GM12878 (cell line): ENCODE results near the gene GNG13. TPM values are rescaled to one million over a fixed set of nuclear protein-coding genes. Genes with fewer than 3 reads are reported as not detected.

Experiments used
- ATF7 ChIP-seq: fragments of 450-650 bp; IDR thresholded peaks from 2 replicates; pipeline ENCODE4 v1.6.1; 2016; ENCODE audit warnings: low read depth, mild to moderate bottlenecking
- BMI1 ChIP-seq: fragments of 450-650 bp; IDR thresholded peaks from 2 replicates; pipeline ENCODE4 v1.6.1; 2016; ENCODE audit warnings: mild to moderate bottlenecking, moderate library complexity, borderline replicate concordance
- EZH2 ChIP-seq: IDR thresholded peaks from 2 replicates; pipeline ENCODE4 v1.6.1; 2012; ENCODE audit warnings: low read depth, mild to moderate bottlenecking, control low read depth, inconsistent platforms, low read length, borderline replicate concordance; ENCODE audit not compliant: control insufficient read depth
- IKZF1 ChIP-seq: fragments of 450-650 bp; conservative IDR thresholded peaks from 2 replicates; pipeline ENCODE4 v1.6.1; 2017; ENCODE audit warnings: antibody characterized with exemption, mild to moderate bottlenecking
- JUND ChIP-seq: IDR thresholded peaks from 2 replicates; pipeline ENCODE4 v1.6.1; 2012; ENCODE audit warnings: low read depth, mild to moderate bottlenecking, low read length, improper control_type of control experiment, moderate library complexity
- KDM1A ChIP-seq: fragments of 200-600 bp; sonication (generic); IDR thresholded peaks from 2 replicates; pipeline ENCODE4 v1.6.1; 2016; ENCODE audit warnings: borderline replicate concordance
- MXI1 ChIP-seq: fragments of 150-350 bp; IDR thresholded peaks from 2 replicates; pipeline ENCODE4 v1.6.1; 2011; ENCODE audit warnings: low read depth, mild to moderate bottlenecking, inconsistent platforms, low read length, improper control_type of control experiment
- PAX5 ChIP-seq: IDR thresholded peaks from 2 replicates; pipeline ENCODE4 v1.6.1; 2011; ENCODE audit warnings: low read depth, low read length, borderline replicate concordance
- POU2F2 ChIP-seq: IDR thresholded peaks from 3 replicates; pipeline ENCODE4 v1.6.1; 2011; ENCODE audit warnings: low read depth, mild to moderate bottlenecking, low read length, borderline replicate concordance
- RELA ChIP-seq: fragments of 450-650 bp; IDR thresholded peaks from 2 replicates; pipeline ENCODE4 v1.8.0; 2014; ENCODE audit warnings: borderline replicate concordance; ENCODE audit not compliant: partially characterized antibody
- RFX5 ChIP-seq: IDR thresholded peaks from 2 replicates; pipeline ENCODE4 v1.6.1; 2011; ENCODE audit warnings: low read depth, low read length, improper control_type of control experiment
- SREBF2 ChIP-seq: IDR thresholded peaks from 2 replicates; pipeline ENCODE4 v1.6.1; 2012; ENCODE audit warnings: mild to moderate bottlenecking, low read length
- SUZ12 ChIP-seq: fragments of 200-600 bp; sonication (generic); IDR thresholded peaks from one replicate; pipeline ENCODE4 v1.6.1; 2018; ENCODE audit warnings: antibody characterized with exemption, mild to moderate bottlenecking; ENCODE audit not compliant: unreplicated experiment
- TBL1XR1 ChIP-seq: IDR thresholded peaks from 2 replicates; pipeline ENCODE4 v1.6.1; 2012; ENCODE audit warnings: low read depth, low read length, improper control_type of control experiment
- TCF12 ChIP-seq: IDR thresholded peaks from 2 replicates; pipeline ENCODE4 v1.6.1; 2011; ENCODE audit warnings: low read depth, mild to moderate bottlenecking, low read length
- YY1 ChIP-seq: IDR thresholded peaks from 2 replicates; pipeline ENCODE4 v1.6.1; 2011; ENCODE audit warnings: low read depth, mild to moderate bottlenecking, low read length
- ZNF622 ChIP-seq: fragments of 450-650 bp; IDR thresholded peaks from 2 replicates; pipeline ENCODE4 v1.6.1; 2017; ENCODE audit warnings: mild to moderate bottlenecking, inconsistent platforms
- polyA plus RNA-seq, 11 experiments: library from polyadenylated mRNA; depleted of rRNA in 4 of 11; unstranded in 6 of 11; stranded (reverse) in 5 of 11; fragments of >200 nt; fragmentation: Nextera tagmentation in 4 of 11; fragmentation: Illumina TruSeq in 1 of 11; extraction: Ambion mirVana in 4 of 11; extraction: Trizol in 1 of 11; gene quantifications; 1 replicate in 1 of 11; 2 replicates in 10 of 11; pipeline versions ENCODE4 v1.2.1 to v1.2.3, GENCODE V29; 2011 to 2016; ENCODE audit warnings: inconsistent platforms in 2 of 11, missing spikeins in 2 of 11, low read depth in 1 of 11
- total RNA-seq, 4 experiments: library from RNA; depleted of rRNA in 3 of 4; stranded (reverse); fragments of >200 nt in 3 of 4; fragmentation: Illumina TruSeq in 1 of 4; extraction: Trizol in 1 of 4; gene quantifications; 2 replicates each; pipeline versions ENCODE4 v1.2.1 to v1.2.3, GENCODE V29; 2013 to 2021
- TF ChIP-seq, protein P1 (sequence below): IDR thresholded peaks from 2 replicates; pipeline ENCODE4 v1.6.1; 2011; ENCODE audit warnings: borderline replicate concordance, low read depth, mild to moderate bottlenecking, moderate library complexity, low read length; ENCODE audit not compliant: insufficient read depth, poor library complexity, severe bottlenecking
- TF ChIP-seq, protein P2 (sequence below): fragments of 450-650 bp; IDR thresholded peaks from 2 replicates; pipeline ENCODE4 v1.6.1; 2017; ENCODE audit warnings: mild to moderate bottlenecking, moderate library complexity
- TF ChIP-seq, protein P3 (sequence below): fragments of 450-650 bp; conservative IDR thresholded peaks from 2 replicates; pipeline ENCODE4 v1.6.1; 2017; ENCODE audit warnings: mild to moderate bottlenecking, moderate library complexity
- TF ChIP-seq, protein P4 (sequence below), 3 experiments: IDR thresholded peaks in 2 of 3; conservative IDR thresholded peaks in 1 of 3; 2 replicates each; pipeline ENCODE4 v1.5.1; 2011; ENCODE audit warnings: low read depth in 3 of 3, low read length in 3 of 3, mild to moderate bottlenecking in 3 of 3, control low read depth in 2 of 3, moderate library complexity in 2 of 3, inconsistent platforms in 1 of 3, mixed read lengths in 1 of 3; ENCODE audit not compliant: control insufficient read depth in 2 of 3, insufficient read depth in 1 of 3; ENCODE audit errors: extremely low read depth in 1 of 3

The GNG13 gene
- total and polyA plus RNA-seq, 10 of the 15 experiments (the other 5 are each of a cell fraction or from before 2014, with no cell fraction given), result not detected

DNA sequence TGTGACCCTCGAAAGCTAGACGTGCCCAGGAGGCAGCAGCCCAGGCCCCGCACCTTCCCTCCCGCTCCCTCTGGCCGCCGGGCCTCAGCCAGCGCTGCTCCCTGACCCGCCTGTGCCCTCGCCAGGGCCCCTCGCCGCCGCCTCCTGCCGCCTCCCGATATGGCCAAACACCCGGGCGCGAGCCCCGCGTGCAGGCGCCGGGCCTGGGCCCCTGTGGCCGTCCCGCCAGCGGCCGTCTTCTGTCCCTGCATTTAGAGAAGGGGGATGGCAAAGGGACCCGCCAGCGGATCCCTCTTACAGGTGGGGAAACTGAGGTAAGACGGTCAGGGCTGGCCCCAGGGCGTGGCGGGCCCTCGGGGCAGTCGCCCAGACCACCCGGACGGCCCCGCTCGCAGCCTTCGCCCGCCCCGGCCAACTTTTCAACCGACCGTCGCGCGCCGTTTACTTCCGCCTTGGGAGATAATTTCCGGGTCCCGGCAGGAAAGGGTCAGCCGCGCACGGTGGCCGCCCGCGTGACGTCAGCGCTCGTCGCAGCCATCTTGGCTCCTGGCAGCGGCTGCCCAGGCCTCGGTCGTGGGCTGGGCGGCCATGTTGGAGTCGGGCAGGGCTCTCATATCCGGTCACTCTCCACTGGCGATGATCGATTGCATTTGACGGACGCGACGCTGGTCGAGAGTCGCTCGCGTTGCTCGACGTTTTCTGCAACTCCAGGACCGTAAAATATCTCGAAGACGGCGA is 7.0 kb upstream of the GNG13 start (continued):
- TF ChIP-seq SREBF2, result no peak
- TF ChIP-seq SUZ12, result no peak
- TF ChIP-seq RFX5, result 0 out of 2 replicates have a peak, but pooled peaks have one; percentile 36
- no peak for TF ChIP-seq BMI1
- TF ChIP-seq TCF12, result no peak
- peak; percentile 100 for TF ChIP-seq YY1
- no peak for TF ChIP-seq POU2F2
- TF ChIP-seq, protein P1, sequence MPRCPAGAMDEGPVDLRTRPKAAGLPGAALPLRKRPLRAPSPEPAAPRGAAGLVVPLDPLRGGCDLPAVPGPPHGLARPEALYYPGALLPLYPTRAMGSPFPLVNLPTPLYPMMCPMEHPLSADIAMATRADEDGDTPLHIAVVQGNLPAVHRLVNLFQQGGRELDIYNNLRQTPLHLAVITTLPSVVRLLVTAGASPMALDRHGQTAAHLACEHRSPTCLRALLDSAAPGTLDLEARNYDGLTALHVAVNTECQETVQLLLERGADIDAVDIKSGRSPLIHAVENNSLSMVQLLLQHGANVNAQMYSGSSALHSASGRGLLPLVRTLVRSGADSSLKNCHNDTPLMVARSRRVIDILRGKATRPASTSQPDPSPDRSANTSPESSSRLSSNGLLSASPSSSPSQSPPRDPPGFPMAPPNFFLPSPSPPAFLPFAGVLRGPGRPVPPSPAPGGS, result no peak
- peak; percentile 84 for TF ChIP-seq ATF7
- TF ChIP-seq, protein P2, sequence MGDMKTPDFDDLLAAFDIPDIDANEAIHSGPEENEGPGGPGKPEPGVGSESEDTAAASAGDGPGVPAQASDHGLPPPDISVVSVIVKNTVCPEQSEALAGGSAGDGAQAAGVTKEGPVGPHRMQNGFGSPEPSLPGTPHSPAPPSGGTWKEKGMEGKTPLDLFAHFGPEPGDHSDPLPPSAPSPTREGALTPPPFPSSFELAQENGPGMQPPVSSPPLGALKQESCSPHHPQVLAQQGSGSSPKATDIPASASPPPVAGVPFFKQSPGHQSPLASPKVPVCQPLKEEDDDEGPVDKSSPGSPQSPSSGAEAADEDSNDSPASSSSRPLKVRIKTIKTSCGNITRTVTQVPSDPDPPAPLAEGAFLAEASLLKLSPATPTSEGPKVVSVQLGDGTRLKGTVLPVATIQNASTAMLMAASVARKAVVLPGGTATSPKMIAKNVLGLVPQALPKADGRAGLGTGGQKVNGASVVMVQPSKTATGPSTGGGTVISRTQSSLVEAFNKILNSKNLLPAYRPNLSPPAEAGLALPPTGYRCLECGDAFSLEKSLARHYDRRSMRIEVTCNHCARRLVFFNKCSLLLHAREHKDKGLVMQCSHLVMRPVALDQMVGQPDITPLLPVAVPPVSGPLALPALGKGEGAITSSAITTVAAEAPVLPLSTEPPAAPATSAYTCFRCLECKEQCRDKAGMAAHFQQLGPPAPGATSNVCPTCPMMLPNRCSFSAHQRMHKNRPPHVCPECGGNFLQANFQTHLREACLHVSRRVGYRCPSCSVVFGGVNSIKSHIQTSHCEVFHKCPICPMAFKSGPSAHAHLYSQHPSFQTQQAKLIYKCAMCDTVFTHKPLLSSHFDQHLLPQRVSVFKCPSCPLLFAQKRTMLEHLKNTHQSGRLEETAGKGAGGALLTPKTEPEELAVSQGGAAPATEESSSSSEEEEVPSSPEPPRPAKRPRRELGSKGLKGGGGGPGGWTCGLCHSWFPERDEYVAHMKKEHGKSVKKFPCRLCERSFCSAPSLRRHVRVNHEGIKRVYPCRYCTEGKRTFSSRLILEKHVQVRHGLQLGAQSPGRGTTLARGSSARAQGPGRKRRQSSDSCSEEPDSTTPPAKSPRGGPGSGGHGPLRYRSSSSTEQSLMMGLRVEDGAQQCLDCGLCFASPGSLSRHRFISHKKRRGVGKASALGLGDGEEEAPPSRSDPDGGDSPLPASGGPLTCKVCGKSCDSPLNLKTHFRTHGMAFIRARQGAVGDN, result peak; percentile 72
- no peak for TF ChIP-seq JUND
- no peak for TF ChIP-seq EZH2
- no peak for TF ChIP-seq KDM1A
- TF ChIP-seq, protein P3, sequence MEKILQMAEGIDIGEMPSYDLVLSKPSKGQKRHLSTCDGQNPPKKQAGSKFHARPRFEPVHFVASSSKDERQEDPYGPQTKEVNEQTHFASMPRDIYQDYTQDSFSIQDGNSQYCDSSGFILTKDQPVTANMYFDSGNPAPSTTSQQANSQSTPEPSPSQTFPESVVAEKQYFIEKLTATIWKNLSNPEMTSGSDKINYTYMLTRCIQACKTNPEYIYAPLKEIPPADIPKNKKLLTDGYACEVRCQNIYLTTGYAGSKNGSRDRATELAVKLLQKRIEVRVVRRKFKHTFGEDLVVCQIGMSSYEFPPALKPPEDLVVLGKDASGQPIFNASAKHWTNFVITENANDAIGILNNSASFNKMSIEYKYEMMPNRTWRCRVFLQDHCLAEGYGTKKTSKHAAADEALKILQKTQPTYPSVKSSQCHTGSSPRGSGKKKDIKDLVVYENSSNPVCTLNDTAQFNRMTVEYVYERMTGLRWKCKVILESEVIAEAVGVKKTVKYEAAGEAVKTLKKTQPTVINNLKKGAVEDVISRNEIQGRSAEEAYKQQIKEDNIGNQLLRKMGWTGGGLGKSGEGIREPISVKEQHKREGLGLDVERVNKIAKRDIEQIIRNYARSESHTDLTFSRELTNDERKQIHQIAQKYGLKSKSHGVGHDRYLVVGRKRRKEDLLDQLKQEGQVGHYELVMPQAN, result peak; percentile 85
- TF ChIP-seq, protein P4, sequence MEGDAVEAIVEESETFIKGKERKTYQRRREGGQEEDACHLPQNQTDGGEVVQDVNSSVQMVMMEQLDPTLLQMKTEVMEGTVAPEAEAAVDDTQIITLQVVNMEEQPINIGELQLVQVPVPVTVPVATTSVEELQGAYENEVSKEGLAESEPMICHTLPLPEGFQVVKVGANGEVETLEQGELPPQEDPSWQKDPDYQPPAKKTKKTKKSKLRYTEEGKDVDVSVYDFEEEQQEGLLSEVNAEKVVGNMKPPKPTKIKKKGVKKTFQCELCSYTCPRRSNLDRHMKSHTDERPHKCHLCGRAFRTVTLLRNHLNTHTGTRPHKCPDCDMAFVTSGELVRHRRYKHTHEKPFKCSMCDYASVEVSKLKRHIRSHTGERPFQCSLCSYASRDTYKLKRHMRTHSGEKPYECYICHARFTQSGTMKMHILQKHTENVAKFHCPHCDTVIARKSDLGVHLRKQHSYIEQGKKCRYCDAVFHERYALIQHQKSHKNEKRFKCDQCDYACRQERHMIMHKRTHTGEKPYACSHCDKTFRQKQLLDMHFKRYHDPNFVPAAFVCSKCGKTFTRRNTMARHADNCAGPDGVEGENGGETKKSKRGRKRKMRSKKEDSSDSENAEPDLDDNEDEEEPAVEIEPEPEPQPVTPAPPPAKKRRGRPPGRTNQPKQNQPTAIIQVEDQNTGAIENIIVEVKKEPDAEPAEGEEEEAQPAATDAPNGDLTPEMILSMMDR (IDR thresholded peaks at IDR 0.05 in 2 of 3, conservative IDR thresholded peaks at IDR 0.05 in 1 of 3; ENCODE audit: control insufficient read depth in 2 of 3, extremely low read depth in 1 of 3, insufficient read depth in 1 of 3, low read depth in 3 of 3, low read length in 3 of 3), result no peak
- peak; percentile 93 for TF ChIP-seq IKZF1
- no peak for TF ChIP-seq ZNF622
- no peak for TF ChIP-seq RELA
- no peak; the same call in 1 of the 2 replicates for TF ChIP-seq TBL1XR1
- no peak for TF ChIP-seq MXI1
- TF ChIP-seq PAX5, result peak; percentile 10; the same call in 1 of the 2 replicates
